K562 (cell line): ENCODE data around the gene GOSR1.

Experiments
- CTCF ChIP-seq, 3 experiments: IDR thresholded peaks in 2 of 3; conservative IDR thresholded peaks in 1 of 3; 2 replicates each; pipeline ENCODE4 v1.5.1; 2011 to 2012; ENCODE audit warnings: low read length in 3 of 3, mild to moderate bottlenecking in 3 of 3, control low read depth in 2 of 3, improper control_type of control experiment in 1 of 3, inconsistent platforms in 1 of 3, low read depth in 1 of 3, mixed read lengths in 1 of 3, moderate library complexity in 1 of 3; ENCODE audit not compliant: insufficient read depth in 2 of 3
- TCF7L2 ChIP-seq: fragments of 150-350 bp; IDR thresholded peaks from 2 replicates; pipeline ENCODE4 v1.6.1; 2016; ENCODE audit warnings: low read depth, mild to moderate bottlenecking, low read length, moderate library complexity
- UBTF ChIP-seq, 2 experiments: IDR thresholded peaks; 2 replicates each; pipeline ENCODE4 v1.6.1; 2012; ENCODE audit warnings: improper control_type of control experiment in 2 of 2, low read depth in 2 of 2, low read length in 2 of 2, borderline replicate concordance in 1 of 2

GRCh38 chr17:30503558-30503957 lies 26.4 kb downstream of the GOSR1 start:
- no peak for TF ChIP-seq CTCF (IDR thresholded peaks at IDR 0.05 in 2 of 3, conservative IDR thresholded peaks at IDR 0.05 in 1 of 3; ENCODE audit: insufficient read depth in 2 of 3, low read depth in 1 of 3, low read length in 3 of 3)
- TF ChIP-seq UBTF (IDR thresholded peaks at IDR 0.05; ENCODE audit: borderline replicate concordance in 1 of 2, low read depth in 2 of 2, low read length in 2 of 2), result no peak
- no peak for TF ChIP-seq TCF7L2
